Panc1 (cell line): ENCODE results near the gene UBE2O. TPM values are rescaled to one million over a fixed set of nuclear protein-coding genes. Genes with fewer than 3 reads are reported as not detected.

ENCODE experiments used
- ATAC-seq: fragments of 200-7000 bp; cut with Tn5 transposase; 2 replicates; pipeline ENCODE4 v1.9.1; 2020; ENCODE audit warnings: mild to moderate bottlenecking, moderate library complexity
- BruUV-seq: library from RNA; stranded (reverse); fragments of 400-500 nt; replicated peaks from 2 replicates; lab custom pipeline; 2021; lab: Mats Ljungman, UMichigan
- CTCF ChIA-PET: fragments of 300-600 bp; sonication (Branson Sonifier 250); formaldehyde crosslinking; loops from one replicate; lab custom pipeline; 2022; ENCODE audit warnings: antibody characterized with exemption; lab: Charles Lee
- POLR2A ChIA-PET: fragments of 300-600 bp; sonication (Branson Sonifier 250); formaldehyde crosslinking; loops from one replicate; lab custom pipeline; 2022; ENCODE audit warnings: antibody characterized with exemption; lab: Charles Lee
- DNase-seq: peaks from one replicate; pipeline ENCODE4 v3.0.0-alpha.2; 2010; ENCODE audit warnings: low read depth, low spot score
- H3K27ac ChIP-seq: 2 replicates; pipeline ENCODE4 v1.5.1; 2011; ENCODE audit warnings: mild to moderate bottlenecking, low read length, inconsistent platforms
- H3K27me3 ChIP-seq: fragments of 200-500 bp; sonication (Bioruptor generic); 2 replicates; pipeline ENCODE4 v1.6.0; 2014; ENCODE audit warnings: low read length, inconsistent platforms; ENCODE audit not compliant: control insufficient read depth, insufficient read depth
- H3K36me3 ChIP-seq: fragments of 200-500 bp; sonication (Bioruptor generic); 2 replicates; pipeline ENCODE4 v1.5.1; 2014; ENCODE audit warnings: inconsistent platforms, mild to moderate bottlenecking, low read length, moderate library complexity; ENCODE audit not compliant: control insufficient read depth, insufficient read depth
- H3K4me1 ChIP-seq: 2 replicates; pipeline ENCODE4 v1.5.1; 2011; ENCODE audit warnings: inconsistent platforms, mild to moderate bottlenecking, low read length, moderate library complexity; ENCODE audit not compliant: control insufficient read depth, insufficient read depth
- H3K4me3 ChIP-seq, 2 experiments: 2 replicates each; pipeline ENCODE4 v1.5.1; 2011 to 2012; ENCODE audit warnings: low read depth in 2 of 2, low read length in 2 of 2, mild to moderate bottlenecking in 2 of 2, inconsistent platforms in 1 of 2, moderate library complexity in 1 of 2
- H3K9me3 ChIP-seq: fragments of 200-500 bp; sonication (Bioruptor generic); 2 replicates; pipeline ENCODE4 v1.5.1; 2014; ENCODE audit warnings: low read depth, mild to moderate bottlenecking, inconsistent platforms, low read length, moderate library complexity; ENCODE audit not compliant: control insufficient read depth, insufficient read depth
- POLR2AphosphoS5 ChIP-seq: IDR thresholded peaks from 2 replicates; pipeline ENCODE4 v1.6.1; 2012; ENCODE audit warnings: mild to moderate bottlenecking, low read depth, low read length, moderate library complexity
- REST ChIP-seq, 2 experiments: IDR thresholded peaks; 2 replicates each; pipeline ENCODE4 v1.6.1; 2011 to 2012; ENCODE audit warnings: low read depth in 2 of 2, control low read depth in 1 of 2, low read length in 1 of 2, mild to moderate bottlenecking in 1 of 2, moderate library complexity in 1 of 2; ENCODE audit not compliant: insufficient read depth in 1 of 2
- SIN3A ChIP-seq: IDR thresholded peaks from 2 replicates; pipeline ENCODE4 v1.6.1; 2012; ENCODE audit warnings: low read depth, mild to moderate bottlenecking, low read length, moderate library complexity, borderline replicate concordance; ENCODE audit not compliant: insufficient read depth
- TCF7L2 ChIP-seq: IDR thresholded peaks from 2 replicates; pipeline ENCODE4 v1.6.1; 2011; ENCODE audit warnings: mild to moderate bottlenecking, low read depth, low read length, inconsistent platforms
- in situ Hi-C: cut with HindIII; loops from 2 replicates; pipeline ENCODE4 v1.10.0; 2016; ENCODE audit warnings: low sequenced_read_pairs, low pct_unique_long_range_greater_than_20kb
- intact Hi-C: fragments of 100-400 bp; cut with micrococcal nuclease; formaldehyde crosslinking; loops from one replicate; pipeline ENCODE4 v1.10.0; 2022; ENCODE audit not compliant: unreplicated experiment
- total RNA-seq: library from RNA; stranded (reverse); gene quantifications from one replicate; pipeline ENCODE4 v1.2.1, GENCODE V29; 2021; ENCODE audit not compliant: unreplicated experiment
- TF ChIP-seq, protein P1 (sequence below): fragments of 450-650 bp; IDR thresholded peaks from 2 replicates; pipeline ENCODE4 v1.5.1; 2017; ENCODE audit warnings: mild to moderate bottlenecking

UBE2O gene
- total RNA-seq, 1 experiment from 2014 or later, result 47.5 TPM

DNA sequence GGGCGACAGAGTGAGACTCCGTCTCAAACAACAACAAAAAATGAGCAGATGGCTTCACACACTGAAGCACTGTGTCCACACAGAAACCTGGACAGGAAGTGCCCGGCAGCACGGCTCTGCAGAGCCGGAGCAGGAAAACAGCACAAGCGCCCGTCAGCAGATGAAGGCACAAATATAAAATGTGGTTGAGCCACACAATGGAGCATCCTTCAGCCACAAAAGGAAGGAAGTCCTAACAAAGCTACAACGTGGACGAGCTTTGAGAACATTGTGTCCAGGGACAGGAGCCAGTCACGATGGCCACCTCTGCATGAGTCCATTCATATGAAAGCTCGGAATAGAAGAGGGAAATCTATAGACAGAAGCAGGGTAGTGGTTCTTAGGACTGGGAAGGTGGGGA is 32.6 kb upstream of the UBE2O start:
- Histone ChIP-seq H3K4me3 (no peak overlapping the region), H3K27ac (no peak overlapping the region), H3K9me3 (no peaks in the 10 kb centered on the region), H3K36me3 (no peaks in the 10 kb centered on the region), H3K4me1 (peaks cover 7% of the 10 kb centered on the region; the same call in 1 of the 2 replicates), H3K27me3 (no peaks in the 10 kb centered on the region)
- no TSS peak for BruUV-seq
- in situ Hi-C loops (no loop called here), intact Hi-C loops (no loop called here)
- no peak for ATAC-seq
- no peak for DNase-seq
- POLR2A ChIA-PET, result interaction anchor here (0.5 to 1.0 kb wide), 4 partner anchors 13 to 67 kb away, joined by 3 read pairs; no protein-coding TSS in a partner anchor
- TF ChIP-seq REST (IDR thresholded peaks at IDR 0.05; ENCODE audit: insufficient read depth in 1 of 2, low read depth in 2 of 2, low read length in 1 of 2) (no peak), SIN3A (no peak), POLR2AphosphoS5 (no peak), TCF7L2 (no peak)
- TF ChIP-seq, protein P1, sequence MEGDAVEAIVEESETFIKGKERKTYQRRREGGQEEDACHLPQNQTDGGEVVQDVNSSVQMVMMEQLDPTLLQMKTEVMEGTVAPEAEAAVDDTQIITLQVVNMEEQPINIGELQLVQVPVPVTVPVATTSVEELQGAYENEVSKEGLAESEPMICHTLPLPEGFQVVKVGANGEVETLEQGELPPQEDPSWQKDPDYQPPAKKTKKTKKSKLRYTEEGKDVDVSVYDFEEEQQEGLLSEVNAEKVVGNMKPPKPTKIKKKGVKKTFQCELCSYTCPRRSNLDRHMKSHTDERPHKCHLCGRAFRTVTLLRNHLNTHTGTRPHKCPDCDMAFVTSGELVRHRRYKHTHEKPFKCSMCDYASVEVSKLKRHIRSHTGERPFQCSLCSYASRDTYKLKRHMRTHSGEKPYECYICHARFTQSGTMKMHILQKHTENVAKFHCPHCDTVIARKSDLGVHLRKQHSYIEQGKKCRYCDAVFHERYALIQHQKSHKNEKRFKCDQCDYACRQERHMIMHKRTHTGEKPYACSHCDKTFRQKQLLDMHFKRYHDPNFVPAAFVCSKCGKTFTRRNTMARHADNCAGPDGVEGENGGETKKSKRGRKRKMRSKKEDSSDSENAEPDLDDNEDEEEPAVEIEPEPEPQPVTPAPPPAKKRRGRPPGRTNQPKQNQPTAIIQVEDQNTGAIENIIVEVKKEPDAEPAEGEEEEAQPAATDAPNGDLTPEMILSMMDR, result no peak
- CTCF ChIA-PET, result interaction anchor here (0.5 to 0.6 kb wide), 2 partner anchors 184 to 614 kb away, joined by 3 to 10 read pairs; no protein-coding TSS in a partner anchor

GRCh38 chr17:76484228-76484725 is 31.3 kb upstream of the UBE2O start:
- BruUV-seq, result no TSS peak
- intact Hi-C loops, result no loop called here
- Histone ChIP-seq H3K4me3 (no peak overlapping the region), H3K4me1 (no peaks in the 10 kb centered on the region), H3K27me3 (no peaks in the 10 kb centered on the region), H3K27ac (no peak overlapping the region), H3K36me3 (no peaks in the 10 kb centered on the region), H3K9me3 (no peaks in the 10 kb centered on the region)
- ATAC-seq (no peak), DNase-seq (no peak)
- CTCF ChIA-PET, result interaction anchor here (1.1 kb wide), 1 partner anchor 10 kb away, joined by 3 read pairs; no protein-coding TSS in a partner anchor
- POLR2A ChIA-PET, result no interaction called here
- TF ChIP-seq POLR2AphosphoS5 (no peak), TCF7L2 (no peak), REST (IDR thresholded peaks at IDR 0.05; ENCODE audit: insufficient read depth in 1 of 2, low read depth in 2 of 2, low read length in 1 of 2) (no peak), SIN3A (no peak)
- TF ChIP-seq, protein P1, result no peak
- in situ Hi-C loops, result no loop called here
